HG02884 (cell line): Measurements from ENCODE around the gene TTLL11.
"Not testable (repeated sequence)": the region's sequence is repeated elsewhere in the genome, so short reads cannot be mapped to it uniquely, and the experiment has no call there.

Source experiments
- ATAC-seq: cut with Tn5 transposase; IDR thresholded peaks from one replicate; pipeline ENCODE4 v1.9.1; 2021; ENCODE audit warnings: mild to moderate bottlenecking, moderate library complexity; ENCODE audit not compliant: unreplicated experiment

TTLL11 gene

GRCh38 chr9:122125509-122126330 lies 32.6 kb upstream of the TTLL11 start:
- no peak for ATAC-seq

- no peak for ATAC-seq
These were observed 32.0 kb upstream of the TTLL11 start for GRCh38 chr9:122125158-122125508.

- ATAC-seq, result no peak
These were observed 31.4 kb upstream of the TTLL11 start for GRCh38 chr9:122124528-122124927.

GRCh38 chr9:122124048-122124447 lies 30.9 kb upstream of the TTLL11 start:
- ATAC-seq, result no peak

- ATAC-seq, result no peak
These were observed 30.0 kb upstream of the TTLL11 start for GRCh38 chr9:122122903-122123632.

- ATAC-seq, result no peak
These were observed 29.4 kb upstream of the TTLL11 start for GRCh38 chr9:122122468-122122867.

- no peak for ATAC-seq
These were observed 28.8 kb upstream of the TTLL11 start for GRCh38 chr9:122121931-122122330.

GRCh38 chr9:122121391-122121790 lies 28.3 kb upstream of the TTLL11 start:
- no peak for ATAC-seq

- ATAC-seq, result no peak
These were observed 27.4 kb upstream of the TTLL11 start for GRCh38 chr9:122120316-122121071.

- ATAC-seq, result no peak
These were observed 26.6 kb upstream of the TTLL11 start for GRCh38 chr9:122119721-122120120.

GRCh38 chr9:122119166-122119521 lies 26.0 kb upstream of the TTLL11 start:
- no peak for ATAC-seq

- ATAC-seq, result no peak
These were observed 25.4 kb upstream of the TTLL11 start for GRCh38 chr9:122118343-122119165.

GRCh38 chr9:122117241-122117640 lies 24.1 kb upstream of the TTLL11 start:
- not testable (repeated sequence) for ATAC-seq

GRCh38 chr9:122116448-122117173 lies 23.5 kb upstream of the TTLL11 start:
- no peak for ATAC-seq

GRCh38 chr9:122116040-122116439 lies 22.9 kb upstream of the TTLL11 start:
- no peak for ATAC-seq

- no peak for ATAC-seq
These were observed 22.3 kb upstream of the TTLL11 start for GRCh38 chr9:122115176-122116035.

GRCh38 chr9:122113574-122113973 lies 20.5 kb upstream of the TTLL11 start:
- no peak for ATAC-seq

- ATAC-seq, result no peak
These were observed 19.1 kb upstream of the TTLL11 start for GRCh38 chr9:122112238-122112637.

GRCh38 chr9:122111413-122112085 lies 18.4 kb upstream of the TTLL11 start:
- ATAC-seq, result no peak
